Measurements from ENCODE around the gene PPP3CA. TPM values are rescaled to one million over a fixed set of nuclear protein-coding genes. Genes with fewer than 3 reads are reported as not detected.

The PPP3CA gene
- total RNA-seq, 1 experiment from 2014 or later: 31.0 TPM

DNA sequence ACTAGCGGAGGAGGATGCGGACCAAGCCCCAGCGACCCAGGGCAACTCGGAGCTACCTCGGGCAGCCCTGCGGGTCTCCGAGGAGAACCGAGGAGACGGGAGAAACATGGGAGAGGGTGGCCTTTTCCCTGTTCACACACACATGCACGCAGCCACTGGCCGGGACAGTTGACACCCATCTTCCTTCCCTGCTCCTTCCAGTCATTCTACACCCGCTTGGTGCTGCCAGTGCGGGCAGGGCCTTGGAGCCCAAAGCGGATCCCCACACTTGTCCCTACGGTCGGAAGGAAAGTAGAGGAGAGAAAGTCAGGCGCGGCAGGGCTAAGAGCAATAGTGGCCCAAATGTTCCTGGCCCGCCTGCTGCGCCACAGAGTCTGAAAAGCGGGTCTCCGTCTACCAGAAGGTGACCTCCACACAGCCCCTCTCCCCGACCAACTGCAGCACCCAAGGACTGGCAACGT, 1.1 kb upstream of the PPP3CA start:
- Histone ChIP-seq H3K27me3 (ENCODE audit: control insufficient read depth, insufficient read depth, low read length) (no peaks in the 10 kb centered on the region), H3K36me3 (ENCODE audit: control insufficient read depth, insufficient read depth, low read length) (no peaks in the 10 kb centered on the region; the same call in 1 of the 2 replicates), H3K27ac (ENCODE audit: low read length) (peak overlapping the region; percentile 69), H3K4me3 (ENCODE audit: low read depth in 2 of 2, low read length in 2 of 2) (peak overlapping the region; percentile 72 to 82), H3K4me1 (ENCODE audit: control insufficient read depth, insufficient read depth, low read length) (peaks cover 14% of the 10 kb centered on the region), H3K9me3 (ENCODE audit: control insufficient read depth, insufficient read depth, low read depth, low read length) (no peaks in the 10 kb centered on the region)
- ChIA-PET POLR2A (interaction anchor here (0.6 kb wide), 1 partner anchor 211 kb away, joined by 7 read pairs; no protein-coding TSS in a partner anchor), CTCF (no interaction called here)
- TF ChIP-seq, protein P1, sequence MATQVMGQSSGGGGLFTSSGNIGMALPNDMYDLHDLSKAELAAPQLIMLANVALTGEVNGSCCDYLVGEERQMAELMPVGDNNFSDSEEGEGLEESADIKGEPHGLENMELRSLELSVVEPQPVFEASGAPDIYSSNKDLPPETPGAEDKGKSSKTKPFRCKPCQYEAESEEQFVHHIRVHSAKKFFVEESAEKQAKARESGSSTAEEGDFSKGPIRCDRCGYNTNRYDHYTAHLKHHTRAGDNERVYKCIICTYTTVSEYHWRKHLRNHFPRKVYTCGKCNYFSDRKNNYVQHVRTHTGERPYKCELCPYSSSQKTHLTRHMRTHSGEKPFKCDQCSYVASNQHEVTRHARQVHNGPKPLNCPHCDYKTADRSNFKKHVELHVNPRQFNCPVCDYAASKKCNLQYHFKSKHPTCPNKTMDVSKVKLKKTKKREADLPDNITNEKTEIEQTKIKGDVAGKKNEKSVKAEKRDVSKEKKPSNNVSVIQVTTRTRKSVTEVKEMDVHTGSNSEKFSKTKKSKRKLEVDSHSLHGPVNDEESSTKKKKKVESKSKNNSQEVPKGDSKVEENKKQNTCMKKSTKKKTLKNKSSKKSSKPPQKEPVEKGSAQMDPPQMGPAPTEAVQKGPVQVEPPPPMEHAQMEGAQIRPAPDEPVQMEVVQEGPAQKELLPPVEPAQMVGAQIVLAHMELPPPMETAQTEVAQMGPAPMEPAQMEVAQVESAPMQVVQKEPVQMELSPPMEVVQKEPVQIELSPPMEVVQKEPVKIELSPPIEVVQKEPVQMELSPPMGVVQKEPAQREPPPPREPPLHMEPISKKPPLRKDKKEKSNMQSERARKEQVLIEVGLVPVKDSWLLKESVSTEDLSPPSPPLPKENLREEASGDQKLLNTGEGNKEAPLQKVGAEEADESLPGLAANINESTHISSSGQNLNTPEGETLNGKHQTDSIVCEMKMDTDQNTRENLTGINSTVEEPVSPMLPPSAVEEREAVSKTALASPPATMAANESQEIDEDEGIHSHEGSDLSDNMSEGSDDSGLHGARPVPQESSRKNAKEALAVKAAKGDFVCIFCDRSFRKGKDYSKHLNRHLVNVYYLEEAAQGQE (IDR thresholded peaks at IDR 0.05; ENCODE audit: insufficient read depth in 1 of 2, low read depth in 2 of 2, low read length in 1 of 2): no peak
- TF ChIP-seq CTCF (IDR thresholded peaks at IDR 0.05) (no peak), SIN3A (IDR thresholded peaks at IDR 0.05; ENCODE audit: borderline replicate concordance, insufficient read depth, low read depth, low read length) (no peak), POLR2AphosphoS5 (IDR thresholded peaks at IDR 0.05; ENCODE audit: low read depth, low read length) (no peak), TCF7L2 (IDR thresholded peaks at IDR 0.05; ENCODE audit: low read depth, low read length) (no peak)
- ATAC-seq: peak; percentile 8
- in situ Hi-C loops (cut with HindIII; ENCODE audit: low pct_unique_long_range_greater_than_20kb, low sequenced_read_pairs): no loop called here
- no TSS peak for BruUV-seq (replicated peaks)
- intact Hi-C loops (cut with micrococcal nuclease; ENCODE audit: unreplicated experiment): loop anchor here (5.0 kb wide), 1 partner anchor 161 kb away; no protein-coding TSS in a partner anchor
- no peak for DNase-seq (ENCODE audit: low read depth, low spot score)

- H3K36me3 ChIP-seq (ENCODE audit: control insufficient read depth, insufficient read depth, low read length): no peaks in the 10 kb centered on the region; the same call in 1 of the 2 replicates
- peak; percentile 72 for DNase-seq (ENCODE audit: low read depth, low spot score)
- H3K4me3 ChIP-seq (ENCODE audit: low read depth in 2 of 2, low read length in 2 of 2): peak overlapping the region; percentile 72 to 82
- TF ChIP-seq POLR2AphosphoS5 (IDR thresholded peaks at IDR 0.05; ENCODE audit: low read depth, low read length): peak; percentile 36; the same call in 1 of the 2 replicates
- TF ChIP-seq SIN3A (IDR thresholded peaks at IDR 0.05; ENCODE audit: borderline replicate concordance, insufficient read depth, low read depth, low read length): no peak
- CTCF ChIA-PET: interaction anchor here (0.7 kb wide), 1 partner anchor 82 kb away, joined by 6 read pairs; no protein-coding TSS in a partner anchor
- peak; percentile 88 for ATAC-seq
- H3K4me1 ChIP-seq (ENCODE audit: control insufficient read depth, insufficient read depth, low read length): peaks cover 14% of the 10 kb centered on the region
- POLR2A ChIA-PET: interaction anchor here (0.6 kb wide), 1 partner anchor 210 kb away, joined by 7 read pairs; no protein-coding TSS in a partner anchor
- no peaks in the 10 kb centered on the region for H3K27me3 ChIP-seq (ENCODE audit: control insufficient read depth, insufficient read depth, low read length)
- no TSS peak for BruUV-seq (replicated peaks)
- in situ Hi-C loops (cut with HindIII; ENCODE audit: low pct_unique_long_range_greater_than_20kb, low sequenced_read_pairs): no loop called here
- H3K9me3 ChIP-seq (ENCODE audit: control insufficient read depth, insufficient read depth, low read depth, low read length): no peaks in the 10 kb centered on the region
- intact Hi-C loops (cut with micrococcal nuclease; ENCODE audit: unreplicated experiment): loop anchor here (5.0 kb wide), 1 partner anchor 160 kb away; no protein-coding TSS in a partner anchor
- peak overlapping the region; percentile 69 for H3K27ac ChIP-seq (ENCODE audit: low read length)
These were observed 436 bp upstream of the PPP3CA start for GRCh38 chr4:101347557-101348366.
